ENCODE measurements around the gene PSG6.
"Not testable (repeated sequence)": the region's sequence is repeated elsewhere in the genome, so short reads cannot be mapped to it uniquely, and the experiment has no call there.

DNA sequence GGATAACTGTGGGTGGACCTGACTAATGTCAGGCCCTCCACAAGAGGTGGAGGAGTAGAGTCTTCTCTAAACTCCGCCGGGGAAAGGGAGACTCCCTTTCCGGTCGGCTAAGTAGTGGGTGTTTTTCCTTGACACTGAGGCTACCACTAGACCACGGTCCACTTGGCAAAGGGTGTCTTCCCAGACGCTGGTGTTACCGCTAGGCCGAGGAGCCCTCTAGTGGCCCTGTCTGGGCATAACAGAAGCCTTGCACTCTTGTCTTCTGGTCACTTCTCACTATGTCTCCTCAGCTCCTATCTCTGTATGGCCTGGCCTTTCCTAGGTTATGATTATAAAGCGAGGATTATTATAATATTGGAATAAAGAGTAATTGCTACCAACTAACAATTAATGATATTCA is 5.4 kb upstream of the PSG6 start:
- TF ChIP-seq EP300, POLR2AphosphoS5 (IDR thresholded peaks at IDR 0.05): not testable (repeated sequence)
- peak in 2 of 7 experiments; percentile 23 to 24 for TF ChIP-seq CTCF (IDR thresholded peaks at IDR 0.05)

Measured in stomach (tissue), 4 donors.